HG03039 (cell line): Measurements from ENCODE around the gene PERM1.

Experiments
- ATAC-seq: cut with Tn5 transposase; IDR thresholded peaks from one replicate; pipeline ENCODE4 v1.9.1; 2021; ENCODE audit warnings: mild to moderate bottlenecking, moderate library complexity; ENCODE audit not compliant: unreplicated experiment

PERM1 gene

GRCh38 chr1:966135-966703 lies 15.7 kb downstream of the PERM1 start, which contains the start of gene PLEKHN1:
Gene PLEKHN1 (plus strand): TSS chr1:966482. CDS start chr1:966532, 50 bp downstream.
- ATAC-seq: peak; percentile 17

DNA sequence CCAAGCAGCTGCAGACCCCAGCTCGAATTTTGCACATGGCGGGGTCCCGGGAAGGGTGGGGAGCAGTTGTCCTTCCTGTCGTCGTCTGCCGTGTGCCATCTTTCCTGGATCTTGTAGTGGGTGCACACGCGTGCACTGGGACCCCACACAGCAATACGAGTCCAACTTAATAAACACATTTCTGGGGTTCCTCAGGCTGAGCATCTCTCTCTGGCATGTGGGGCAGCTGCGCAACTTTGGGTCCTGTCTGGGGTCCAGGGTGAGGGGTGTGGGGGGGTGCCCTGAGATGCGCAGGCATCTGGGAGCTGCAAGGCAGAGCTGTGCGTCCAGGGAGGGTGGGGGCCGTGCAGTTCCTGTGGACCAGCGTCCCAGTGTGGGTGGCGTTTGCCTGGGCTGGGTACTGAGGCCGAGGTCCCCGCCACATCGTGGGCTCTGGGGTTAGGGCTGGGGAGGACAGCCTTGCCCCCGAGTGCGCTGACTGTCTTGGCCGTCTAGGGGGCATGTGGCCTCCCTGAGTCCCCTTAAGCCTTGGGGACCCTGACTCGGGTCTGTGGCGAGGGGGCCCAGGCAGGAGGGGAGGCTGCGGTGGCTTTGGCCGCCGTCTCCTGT lies 16.3 kb downstream of the PERM1 start:
- no peak for ATAC-seq

- no peak for ATAC-seq
These were observed 17.0 kb downstream of the PERM1 start for GRCh38 chr1:964691-965525.

- ATAC-seq: no peak
These were observed 18.0 kb downstream of the PERM1 start for GRCh38 chr1:963746-964525.

DNA sequence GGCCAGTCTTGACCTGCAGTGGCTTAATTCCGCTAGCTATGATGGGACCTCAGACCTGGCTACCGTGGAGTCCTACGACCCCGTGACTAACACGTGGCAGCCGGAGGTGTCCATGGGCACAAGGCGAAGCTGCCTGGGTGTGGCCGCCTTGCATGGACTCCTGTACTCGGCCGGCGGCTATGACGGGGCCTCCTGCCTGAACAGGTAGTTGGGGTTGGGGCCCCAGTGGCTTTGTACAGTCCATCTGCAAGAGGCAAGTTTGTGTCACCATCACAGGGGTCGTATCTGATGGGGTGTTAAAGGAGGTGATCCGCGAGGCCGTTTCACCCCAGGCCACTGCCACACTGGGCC lies 18.6 kb downstream of the PERM1 start:
- no peak for ATAC-seq

DNA sequence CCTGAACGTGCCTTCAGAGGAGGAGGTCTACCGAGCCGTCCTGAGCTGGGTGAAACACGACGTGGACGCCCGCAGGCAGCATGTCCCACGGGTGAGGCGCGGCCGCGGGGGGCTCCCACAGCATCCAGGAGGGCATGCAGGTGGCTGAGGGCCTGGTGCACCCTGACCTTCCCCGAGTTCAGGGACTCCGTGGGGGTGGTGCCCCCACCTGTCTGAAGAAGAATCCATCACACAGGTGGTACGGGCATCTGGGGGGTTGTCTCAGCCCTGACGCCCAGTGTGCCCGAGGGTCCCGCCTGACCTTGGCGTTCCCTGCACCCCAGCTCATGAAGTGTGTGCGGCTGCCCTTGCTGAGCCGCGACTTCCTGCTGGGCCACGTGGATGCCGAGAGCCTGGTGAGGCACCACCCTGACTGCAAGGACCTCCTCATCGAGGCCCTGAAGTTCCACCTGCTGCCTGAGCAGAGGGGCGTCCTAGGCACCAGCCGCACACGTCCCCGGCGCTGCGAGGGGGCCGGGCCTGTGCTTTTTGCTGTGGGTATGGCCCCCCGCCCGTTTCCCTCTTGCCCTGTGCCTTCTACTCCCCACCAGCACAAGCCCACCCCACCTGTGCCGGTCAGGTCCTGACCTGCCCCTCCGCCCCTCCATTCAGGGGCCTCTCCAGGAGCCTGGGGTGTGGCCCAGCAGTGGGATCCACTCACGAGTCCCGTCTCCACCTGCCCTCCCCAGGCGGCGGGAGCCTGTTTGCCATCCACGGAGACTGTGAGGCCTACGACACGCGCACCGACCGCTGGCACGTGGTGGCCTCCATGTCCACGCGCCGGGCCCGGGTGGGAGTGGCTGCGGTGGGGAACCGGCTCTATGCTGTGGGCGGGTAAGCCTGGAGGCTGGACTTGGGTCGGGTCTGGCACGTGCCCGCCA lies 19.3 kb downstream of the PERM1 start:
- ATAC-seq: no peak

DNA sequence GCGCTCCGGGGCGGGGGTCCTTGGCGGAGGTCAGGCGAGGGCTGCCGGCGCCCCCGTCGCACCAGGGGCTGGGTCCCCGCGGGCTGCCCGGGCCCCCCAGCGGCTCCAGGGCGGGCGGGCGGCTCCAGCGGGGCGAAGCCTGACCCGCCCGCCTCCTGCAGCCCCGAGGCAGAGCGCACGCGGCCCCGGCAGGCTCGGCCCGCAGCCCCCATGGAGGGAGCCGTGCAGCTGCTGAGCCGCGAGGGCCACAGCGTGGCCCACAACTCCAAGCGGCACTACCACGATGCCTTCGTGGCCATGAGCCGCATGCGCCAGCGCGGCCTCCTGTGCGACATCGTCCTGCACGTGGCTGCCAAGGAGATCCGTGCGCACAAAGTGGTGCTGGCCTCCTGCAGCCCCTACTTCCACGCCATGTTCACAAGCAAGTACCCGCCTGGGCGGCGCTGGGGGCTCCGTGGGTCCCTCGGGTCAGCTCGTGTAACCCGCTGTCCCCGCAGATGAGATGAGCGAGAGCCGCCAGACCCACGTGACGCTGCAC lies 20.7 kb downstream of the PERM1 start:
- no peak for ATAC-seq

GRCh38 chr1:960363-961131 lies 21.3 kb downstream of the PERM1 start, which contains the start of gene KLHL17:
Gene KLHL17 (plus strand): TSS chr1:960584. CDS start chr1:960694, 110 bp downstream.
- no peak for ATAC-seq

GRCh38 chr1:959731-960362 lies 22.0 kb downstream of the PERM1 start:
- ATAC-seq: no peak

DNA sequence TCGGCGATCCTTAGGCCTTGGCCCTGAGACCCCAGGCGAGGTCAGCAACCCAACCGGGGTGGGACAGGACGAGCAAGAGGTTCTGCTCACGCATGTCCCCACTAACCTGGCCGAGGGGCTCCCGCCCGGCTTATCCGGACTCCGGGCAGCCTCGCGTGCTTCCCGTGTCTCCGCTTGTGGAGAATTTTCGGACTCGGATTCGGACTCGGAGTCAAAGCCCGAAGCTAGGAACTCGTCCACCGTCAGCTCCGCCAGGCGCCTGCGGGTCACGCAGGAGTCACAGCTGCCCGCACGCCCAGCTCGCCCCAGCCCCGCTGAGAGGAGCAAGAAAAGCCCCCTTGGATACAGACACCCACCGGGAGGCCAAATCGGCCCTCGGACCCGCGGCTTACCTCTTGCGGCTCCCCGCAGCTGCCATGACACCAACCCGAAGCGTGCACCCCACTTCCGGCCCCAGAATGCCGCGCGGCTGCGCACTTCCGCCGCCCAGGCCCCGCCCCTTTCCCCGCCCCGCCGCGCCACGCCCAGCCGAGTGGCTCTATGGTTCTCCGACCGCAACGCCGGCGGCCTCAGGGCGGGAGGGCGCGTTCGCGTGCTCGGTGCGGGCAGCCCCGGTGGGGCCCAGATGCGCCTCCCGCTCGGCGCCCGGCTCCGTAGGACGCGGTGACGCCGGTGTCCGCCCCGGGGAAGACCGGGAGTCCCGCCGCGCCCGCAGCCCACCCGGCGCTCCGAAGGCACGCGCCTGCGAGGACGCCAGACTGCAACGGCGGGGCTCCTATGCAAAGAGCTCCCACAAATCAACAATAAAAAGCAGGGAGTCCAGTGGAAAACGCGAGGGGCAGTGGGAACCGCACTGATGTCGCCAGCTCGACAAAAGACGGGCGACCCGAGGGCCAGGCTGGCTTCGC lies 22.8 kb downstream of the PERM1 start, which contains the start of gene NOC2L:
Gene NOC2L (minus strand): TSS at position 434 of the 908 bp plus-strand sequence. CDS start 16 bp downstream, at position 418.
- peak; percentile 63 for ATAC-seq

DNA sequence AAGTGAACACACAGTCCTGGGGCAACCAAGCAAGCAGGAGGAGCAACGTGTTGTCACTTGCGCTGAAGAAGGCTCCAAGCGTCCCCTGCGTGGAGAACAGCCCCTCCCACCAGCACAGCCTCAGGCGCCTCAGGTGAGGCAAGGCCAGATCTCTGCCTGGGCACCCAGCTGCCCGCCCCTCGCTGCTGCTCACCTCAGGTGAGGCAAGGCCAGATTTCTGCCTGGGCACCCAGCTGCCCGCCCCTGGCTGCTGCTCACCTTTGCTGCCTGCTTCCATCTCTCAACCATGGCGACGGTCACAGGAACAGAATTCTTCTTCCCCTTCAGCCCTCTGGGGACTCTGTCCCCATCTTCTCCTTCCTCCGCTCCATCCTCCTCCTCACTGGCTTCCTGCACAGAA lies 25.3 kb downstream of the PERM1 start:
- ATAC-seq: no peak

- ATAC-seq: no peak
These were observed 26.4 kb downstream of the PERM1 start for GRCh38 chr1:955474-955873.

- ATAC-seq: no peak
These were observed 27.0 kb downstream of the PERM1 start for GRCh38 chr1:954927-955326.

- no peak for ATAC-seq
These were observed 28.2 kb downstream of the PERM1 start for GRCh38 chr1:953524-954320.

DNA sequence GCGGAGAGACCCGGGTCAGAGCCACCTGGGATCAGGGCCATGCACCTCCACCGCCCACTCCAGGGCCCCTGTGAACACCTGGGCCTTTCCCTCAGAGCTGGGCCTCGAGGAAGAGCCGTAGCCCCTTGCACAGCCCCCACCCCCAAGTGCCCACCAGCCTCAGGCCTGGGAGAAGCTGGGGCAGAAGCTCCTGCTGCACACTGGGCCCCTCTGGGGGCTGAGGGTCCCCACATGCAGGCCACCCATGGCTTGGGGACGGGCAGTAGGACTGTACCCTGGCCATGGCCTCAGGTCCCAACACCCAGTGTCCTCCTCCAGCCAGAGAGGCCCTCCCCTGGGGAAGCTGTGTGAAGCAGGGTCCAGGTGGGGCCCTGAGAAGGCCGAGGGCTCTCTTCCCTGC lies 29.3 kb downstream of the PERM1 start:
- ATAC-seq: no peak

DNA sequence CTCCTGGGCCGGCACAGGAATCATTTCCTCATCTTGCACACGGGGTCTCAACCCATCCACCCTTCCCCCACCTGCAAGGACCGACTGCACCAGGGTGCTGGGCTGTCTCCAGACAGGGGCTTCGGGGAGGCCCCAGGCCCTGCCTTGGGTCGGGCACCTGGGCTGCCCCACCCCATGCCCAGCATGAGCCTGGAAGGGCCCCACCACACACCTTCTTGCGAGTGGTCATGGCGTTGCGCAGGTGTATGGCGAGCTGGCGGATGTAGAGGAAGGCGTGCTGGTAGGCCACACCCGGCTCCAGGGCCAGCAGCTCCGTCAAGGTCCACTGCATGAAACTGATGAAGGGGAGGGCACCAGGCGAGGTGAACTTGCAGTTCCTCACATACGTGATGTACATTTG lies 29.7 kb downstream of the PERM1 start:
- ATAC-seq: no peak

- no peak for ATAC-seq
These were observed 30.5 kb downstream of the PERM1 start for GRCh38 chr1:951364-951763.
